Endothelial cell of umbilical vein (primary cell): ENCODE results near the gene RELN.

Source experiments
- CTCF ChIP-seq, 2 donors: IDR thresholded peaks; 1 replicate in 1 of 2; 2 replicates in 1 of 2; pipeline ENCODE4 v1.5.1; 2011; ENCODE audit warnings: low read length in 2 of 2, mild to moderate bottlenecking in 2 of 2, moderate library complexity in 2 of 2, control low read depth in 1 of 2, inconsistent platforms in 1 of 2, low read depth in 1 of 2; ENCODE audit not compliant: insufficient read depth in 1 of 2; ENCODE audit errors: extremely low read depth in 1 of 2
- EZH2 ChIP-seq: IDR thresholded peaks from 2 replicates; pipeline ENCODE4 v1.6.1; 2012; ENCODE audit warnings: borderline replicate concordance, low read depth, mild to moderate bottlenecking, moderate library complexity, low read length, inconsistent platforms; ENCODE audit not compliant: severe bottlenecking
- FOS ChIP-seq: IDR thresholded peaks from 2 replicates; pipeline ENCODE4 v1.6.1; 2011; ENCODE audit warnings: mild to moderate bottlenecking, low read length, moderate library complexity, borderline replicate concordance; ENCODE audit not compliant: insufficient read depth
- JUN ChIP-seq: IDR thresholded peaks from 2 replicates; pipeline ENCODE4 v1.6.1; 2011; ENCODE audit warnings: borderline replicate concordance, low read depth; ENCODE audit not compliant: insufficient read length, insufficient read depth
- MAX ChIP-seq: IDR thresholded peaks from 2 replicates; pipeline ENCODE4 v1.6.1; 2011; ENCODE audit not compliant: insufficient read depth, insufficient read length
- MYC ChIP-seq: IDR thresholded peaks from one replicate; pipeline ENCODE4 v1.6.1; 2011; ENCODE audit warnings: mild to moderate bottlenecking, low read depth, low read length
- POLR2A ChIP-seq: IDR thresholded peaks from 2 replicates; pipeline ENCODE4 v1.6.1; 2012; ENCODE audit warnings: low read depth, mild to moderate bottlenecking, control low read depth, low read length
- POLR2AphosphoS5 ChIP-seq: IDR thresholded peaks from 2 replicates; pipeline ENCODE4 v1.6.1; 2012; ENCODE audit warnings: low read depth, mild to moderate bottlenecking, control low read depth, low read length, moderate library complexity; ENCODE audit not compliant: insufficient read depth

DNA sequence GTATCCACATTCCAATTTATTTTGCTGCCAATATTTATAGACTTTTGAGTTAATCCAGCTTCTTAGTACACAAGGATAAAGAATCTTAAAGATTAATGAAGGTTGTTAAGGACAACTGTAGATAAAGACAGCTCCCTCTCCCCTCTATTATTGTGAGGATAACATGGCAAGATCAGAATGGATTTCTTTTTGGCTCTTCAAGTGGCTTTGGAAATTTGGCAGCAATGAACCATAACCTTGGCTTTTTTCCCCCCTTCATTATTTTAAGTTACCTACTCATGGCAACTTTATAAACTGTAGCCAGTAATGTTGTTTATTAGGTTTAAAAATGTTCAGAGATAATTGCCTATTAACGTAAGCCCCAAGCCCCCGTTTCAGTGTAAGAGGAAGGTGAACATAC, 412.4 kb downstream of the RELN start:
- TF ChIP-seq POLR2A (no peak), CTCF (IDR thresholded peaks at IDR 0.05; ENCODE audit: extremely low read depth in 1 of 2, insufficient read depth in 1 of 2, low read depth in 1 of 2, low read length in 2 of 2) (no peak), EZH2 (no peak), JUN (no peak), MAX (no peak), POLR2AphosphoS5 (no peak), FOS (no peak), MYC (no peak)
